GM19467 (cell line): ENCODE measurements around the gene FOXN3.

Experiments used
- ATAC-seq: cut with Tn5 transposase; IDR thresholded peaks from one replicate; pipeline ENCODE4 v1.9.1; 2021; ENCODE audit warnings: mild to moderate bottlenecking, moderate library complexity; ENCODE audit not compliant: unreplicated experiment

Gene FOXN3

DNA sequence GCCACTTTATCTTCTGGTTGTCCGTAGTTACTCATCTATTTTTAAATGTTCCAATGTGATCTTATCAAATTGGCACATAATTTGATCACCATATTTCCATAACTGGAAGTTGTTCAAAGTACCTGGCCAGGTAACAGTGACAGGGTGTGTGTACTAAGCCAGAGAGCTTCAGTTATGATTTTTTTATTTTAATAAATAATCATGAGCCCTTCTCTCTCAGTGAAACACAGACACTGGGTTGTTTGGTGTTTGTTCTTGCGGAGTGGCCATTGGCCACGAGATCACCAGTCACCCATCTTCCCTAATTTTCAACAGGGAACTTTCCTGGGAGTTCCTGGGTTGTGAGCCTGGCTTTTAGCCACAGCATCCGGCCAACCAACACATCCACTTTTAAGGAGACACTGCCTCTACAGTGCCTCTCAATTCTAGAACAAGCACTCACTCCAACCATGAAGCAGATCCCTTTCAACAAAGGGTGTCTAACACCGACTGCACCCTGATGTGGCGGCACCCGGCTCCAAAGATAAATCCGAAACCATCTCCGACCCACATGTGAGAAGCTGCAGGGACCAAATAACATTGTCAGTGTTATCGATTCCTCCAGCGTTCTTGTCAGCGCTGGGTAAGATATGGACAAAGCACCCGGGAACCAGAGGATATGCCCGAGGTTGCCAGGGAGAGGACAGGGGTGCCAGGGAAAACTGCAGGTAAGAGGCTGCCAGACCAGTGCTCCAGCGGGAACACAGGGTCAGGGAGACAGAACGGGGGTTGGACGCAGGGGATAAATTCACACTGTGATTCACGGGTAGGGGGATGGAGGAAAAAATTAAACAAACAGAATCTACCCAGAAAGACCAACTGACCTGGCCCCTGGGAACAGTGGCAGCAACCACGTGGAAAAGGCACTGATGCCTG, 49.9 kb downstream of the FOXN3 start:
- ATAC-seq, result no peak

DNA sequence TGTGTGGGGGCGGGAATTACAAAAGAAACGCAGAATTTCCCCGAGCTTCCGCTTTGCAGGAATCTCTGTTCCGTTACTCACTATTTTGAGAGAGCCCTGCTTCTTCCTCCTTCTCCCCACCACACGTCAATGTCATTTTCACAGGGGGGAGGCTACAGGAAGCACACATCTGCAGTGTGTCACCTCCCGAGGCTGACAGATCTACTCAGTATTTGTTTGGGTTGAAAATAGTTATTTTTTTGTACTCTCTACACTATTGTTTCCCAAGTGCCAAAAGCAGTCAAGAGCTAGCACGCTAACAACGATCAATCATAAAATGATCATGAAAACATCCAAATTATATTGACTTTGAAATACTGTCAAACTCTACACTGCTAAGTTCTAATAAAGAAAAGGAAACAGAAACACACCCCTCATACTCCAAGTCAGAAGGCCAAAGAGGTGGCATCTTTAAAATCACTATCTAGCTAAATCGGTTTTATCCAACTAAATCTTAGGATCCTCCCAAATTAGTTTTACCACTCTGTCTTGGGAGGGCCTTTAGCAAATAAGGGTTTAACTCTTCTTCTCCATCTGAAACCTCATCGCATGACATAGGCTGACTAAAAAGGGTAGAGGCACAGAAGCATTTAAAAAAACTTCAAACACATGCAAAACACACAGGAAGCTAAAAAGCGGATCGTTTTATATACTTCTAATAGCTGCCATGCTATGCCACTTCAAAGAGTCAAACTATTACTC, 51.8 kb downstream of the FOXN3 start:
- ATAC-seq, result peak; percentile 88

DNA sequence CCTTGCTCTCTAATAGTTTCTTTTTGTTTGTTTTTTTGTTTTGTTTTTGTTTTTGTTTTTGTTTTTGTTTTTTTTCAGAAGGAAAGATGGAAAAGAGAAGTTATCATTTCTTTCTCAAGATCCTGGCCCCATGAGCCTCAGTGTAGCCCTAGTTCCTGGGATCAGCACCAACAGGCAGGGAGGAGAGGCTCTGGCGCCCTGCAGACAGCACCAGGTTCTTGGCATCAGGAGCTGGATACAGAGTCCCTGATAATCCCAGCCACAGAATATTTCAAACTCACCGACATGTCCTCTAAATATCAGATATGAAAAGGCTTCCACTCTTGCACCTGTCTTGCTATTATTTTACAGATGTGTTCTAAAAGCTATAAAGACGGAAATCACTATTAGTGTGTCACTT, 52.7 kb downstream of the FOXN3 start:
- no peak for ATAC-seq

DNA sequence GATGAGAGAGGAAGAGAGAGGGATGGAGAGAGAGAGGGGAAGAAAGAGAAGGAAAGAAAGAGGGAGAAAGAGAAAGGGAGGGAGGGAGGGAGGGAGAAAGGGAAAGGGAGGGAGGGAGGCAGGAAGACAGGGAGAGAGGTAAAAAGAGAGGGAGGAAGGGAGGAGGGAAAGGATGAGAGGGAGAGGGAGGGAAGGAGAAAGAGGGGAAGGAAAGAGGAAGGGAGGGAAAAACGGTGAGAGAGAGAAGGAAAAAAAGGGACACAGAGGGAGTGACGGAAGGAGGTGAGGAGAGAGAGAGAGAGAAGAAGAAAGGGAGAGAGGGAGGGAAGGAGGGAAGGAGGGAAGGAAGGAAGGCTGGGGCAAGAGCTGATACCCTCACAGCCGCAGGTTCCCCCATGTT, 56.8 kb downstream of the FOXN3 start:
- ATAC-seq, result no peak

DNA sequence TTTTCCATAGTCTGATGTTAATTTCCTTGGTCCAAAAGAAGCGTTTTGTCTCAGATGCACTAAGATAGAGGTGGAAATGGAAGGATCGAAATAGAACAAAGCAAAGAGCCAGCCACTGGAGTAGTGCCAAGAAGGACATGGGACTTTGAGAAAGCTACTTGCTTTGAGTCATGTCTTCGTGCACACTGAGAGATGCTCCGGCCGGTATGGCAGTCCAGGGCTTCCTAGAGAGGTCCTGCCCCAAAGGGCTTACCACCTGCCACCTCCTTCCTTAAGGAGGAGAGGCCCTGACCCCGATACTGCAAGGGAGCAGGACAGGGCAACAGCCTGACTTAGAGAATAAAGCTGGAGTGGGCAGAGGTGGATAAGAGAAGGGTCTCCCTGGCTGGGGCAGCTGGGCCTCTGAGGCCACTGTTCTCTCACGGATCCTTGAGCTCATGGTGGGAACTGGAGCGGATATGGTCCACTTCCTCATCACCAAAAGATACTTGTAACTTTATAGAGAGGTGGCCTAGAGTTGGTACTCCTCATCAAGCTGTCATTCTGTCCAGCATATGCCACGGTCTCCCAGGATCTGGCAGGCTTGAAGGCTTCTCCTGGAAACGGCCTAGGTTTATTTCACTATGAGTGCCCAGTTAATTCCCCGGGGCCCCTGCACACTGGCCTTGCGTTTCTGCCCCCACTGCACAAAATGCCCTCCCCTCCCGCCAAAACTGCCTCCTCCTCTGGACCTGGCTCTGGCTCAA, 57.4 kb downstream of the FOXN3 start:
- ATAC-seq, result no peak

DNA sequence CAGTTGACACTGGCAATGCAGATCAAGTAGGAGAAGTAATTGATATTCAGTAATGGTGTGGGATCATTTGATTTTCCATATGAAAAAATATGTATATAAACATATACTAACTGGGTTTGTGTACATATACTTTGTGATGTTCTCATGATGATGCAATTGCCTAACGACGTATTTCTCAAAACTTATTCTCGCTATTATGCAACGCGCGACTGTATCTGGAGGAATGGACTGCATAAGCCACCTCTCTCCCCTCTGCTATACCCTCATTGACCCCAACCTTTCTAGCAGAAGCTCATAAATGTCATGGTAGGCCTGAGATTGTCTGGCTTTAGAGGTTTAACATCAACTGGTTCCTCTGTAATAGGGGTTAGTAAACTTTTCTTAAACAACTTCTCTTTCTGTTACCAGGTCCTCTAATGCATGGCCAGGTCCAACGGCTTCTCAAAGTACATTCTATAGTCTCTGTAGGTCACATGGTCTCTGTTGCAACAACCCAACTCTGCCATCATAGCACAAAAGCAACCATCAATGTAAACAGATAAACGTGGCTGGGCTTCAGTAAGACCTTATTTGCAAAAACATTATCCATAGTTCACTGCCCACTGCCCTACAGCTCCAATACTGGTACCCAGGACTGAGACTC, 59.3 kb downstream of the FOXN3 start:
- ATAC-seq, result no peak

DNA sequence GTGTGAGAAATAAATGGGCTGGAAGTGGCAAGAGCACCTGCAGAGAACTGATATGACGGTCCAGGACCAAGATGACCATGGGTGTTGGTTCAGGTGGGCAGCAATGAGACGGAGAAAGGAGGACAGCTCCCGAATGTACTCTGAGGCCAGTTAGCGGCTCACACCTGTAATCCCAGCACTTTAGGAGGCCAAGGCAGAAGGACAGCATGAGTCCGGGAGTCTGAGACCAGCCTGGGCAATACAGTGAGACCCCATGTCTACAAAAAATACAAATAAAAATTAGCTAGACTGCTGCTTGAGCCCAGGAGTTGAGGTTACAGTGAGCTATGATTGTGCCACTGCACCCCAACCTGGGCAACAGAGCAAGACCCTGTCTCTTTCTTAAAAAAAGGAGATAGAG, 60.1 kb downstream of the FOXN3 start:
- ATAC-seq, result no peak

DNA sequence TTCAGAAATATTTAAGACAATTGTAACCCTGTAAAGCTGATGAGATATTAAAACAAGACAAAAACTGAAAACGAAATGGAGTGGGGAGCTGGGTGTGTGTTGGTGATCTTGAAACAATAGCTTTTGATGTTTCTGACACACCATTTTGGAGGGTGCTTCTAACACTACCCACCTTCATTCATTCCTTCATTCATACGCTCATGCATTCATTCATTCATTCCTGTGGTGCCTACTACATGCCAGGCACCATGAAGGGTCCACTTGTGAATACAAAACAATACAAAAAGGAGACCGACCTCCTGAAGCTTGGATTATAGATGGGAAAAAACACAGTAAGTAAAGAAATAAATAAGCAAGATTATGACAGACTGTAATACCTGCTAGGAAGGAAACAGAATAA, 60.5 kb downstream of the FOXN3 start:
- no peak for ATAC-seq

DNA sequence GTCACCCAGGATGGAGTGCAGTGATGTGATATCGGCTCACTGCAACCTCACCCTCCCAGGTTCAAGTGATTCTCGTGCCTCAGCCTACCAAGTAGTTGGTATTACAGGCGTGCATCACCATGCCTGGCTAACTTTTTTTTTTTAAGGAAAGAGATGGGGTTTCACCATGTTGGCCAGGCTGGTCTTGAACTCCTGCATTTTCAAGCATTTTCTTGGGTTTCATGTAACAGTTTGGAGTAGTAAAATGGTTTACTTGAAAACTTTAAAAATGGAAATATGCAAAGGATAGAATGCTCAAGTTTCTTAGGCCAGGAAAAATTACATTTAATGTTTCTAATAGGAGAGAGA, 63.3 kb downstream of the FOXN3 start:
- ATAC-seq, result no peak

DNA sequence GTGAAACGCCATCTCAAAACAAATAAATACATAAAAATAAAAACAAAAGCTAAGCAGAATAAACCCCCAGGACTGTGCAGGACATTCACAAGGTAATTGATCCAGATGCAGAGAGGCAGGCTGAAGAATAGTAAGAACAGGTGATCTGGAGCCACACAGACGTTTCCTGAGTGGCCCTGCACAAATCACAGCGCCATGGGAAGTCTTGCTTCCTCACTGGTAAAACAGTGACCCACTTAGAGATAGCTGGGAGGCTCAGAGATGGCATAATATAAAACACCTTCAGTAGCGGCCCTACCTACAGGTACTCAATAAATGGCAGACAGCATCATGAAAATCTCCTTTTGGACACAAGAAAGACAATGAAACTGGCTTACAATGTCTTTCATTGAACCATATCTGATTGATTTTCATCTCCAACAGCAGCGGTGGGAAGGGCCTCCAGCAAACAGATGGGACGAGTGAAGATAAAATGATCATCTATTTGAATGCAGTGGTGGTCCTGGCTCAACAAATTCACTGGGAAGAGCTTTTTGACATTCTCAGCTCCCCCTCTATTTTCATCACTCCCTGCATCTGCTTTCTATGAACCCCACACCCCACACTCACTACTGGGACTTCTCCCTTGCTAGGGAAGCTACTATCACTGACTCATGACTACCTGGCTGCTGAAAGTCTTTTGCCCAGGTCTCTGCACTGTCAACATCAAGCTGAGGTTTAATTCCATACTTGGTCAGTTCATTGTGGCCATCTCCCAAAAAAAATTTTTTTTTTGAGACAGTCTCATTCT, 63.9 kb downstream of the FOXN3 start:
- ATAC-seq, result no peak

DNA sequence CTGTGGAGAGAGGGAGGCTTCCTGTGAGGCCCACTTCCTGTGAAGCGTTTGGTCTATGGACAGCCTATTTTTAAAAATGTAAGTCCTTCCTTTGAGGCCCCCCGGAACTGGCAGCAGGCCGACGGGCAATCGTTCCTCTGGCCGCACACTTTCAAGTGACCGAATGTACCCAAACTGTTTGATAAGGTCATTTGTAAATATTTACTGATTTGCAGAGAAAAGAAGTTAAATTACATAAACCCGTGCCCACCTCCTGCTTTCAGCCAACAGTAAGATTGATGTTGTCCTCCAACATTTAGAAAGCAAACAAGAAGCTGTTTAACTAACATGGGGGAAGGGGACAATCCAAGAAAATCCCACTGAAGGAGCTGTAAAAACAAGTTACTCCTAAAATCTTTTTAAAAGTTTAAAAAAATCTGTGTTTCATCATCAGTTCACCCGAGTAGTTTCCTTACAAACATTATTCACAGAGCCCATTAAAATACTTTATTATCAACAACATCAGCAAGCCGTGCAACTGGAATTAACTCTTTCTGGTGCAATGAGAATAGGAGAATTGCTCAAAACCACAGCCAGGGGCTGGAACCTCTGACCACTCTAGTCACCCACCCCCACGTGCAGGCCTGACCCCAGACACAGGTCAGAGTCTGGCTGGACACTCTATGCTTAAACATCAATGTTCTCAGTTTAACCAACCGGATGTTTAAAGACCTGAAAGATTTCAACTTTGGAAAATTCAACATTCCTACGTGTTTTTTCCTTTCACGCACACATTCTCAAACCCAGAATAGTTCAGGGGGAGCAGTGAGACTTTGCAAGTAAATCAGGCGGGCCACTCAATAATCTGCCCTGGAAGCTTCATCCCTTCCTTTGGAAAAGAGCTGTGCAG, 65.3 kb downstream of the FOXN3 start:
- peak; percentile 87 for ATAC-seq

DNA sequence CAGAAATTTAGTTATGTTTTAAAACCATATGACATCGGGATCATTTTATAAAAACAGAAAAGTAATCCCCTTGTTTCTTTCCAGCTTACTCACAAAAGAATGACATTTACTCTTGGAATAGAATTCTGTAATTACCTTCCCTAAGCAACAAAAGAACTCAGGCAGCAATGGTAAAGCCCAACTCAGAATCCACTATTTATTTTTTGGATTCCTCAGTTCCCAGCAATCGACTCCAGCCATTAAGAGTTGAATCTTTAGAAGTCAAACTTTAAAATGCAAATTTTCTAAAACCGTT, 65.9 kb downstream of the FOXN3 start:
- ATAC-seq, result no peak

DNA sequence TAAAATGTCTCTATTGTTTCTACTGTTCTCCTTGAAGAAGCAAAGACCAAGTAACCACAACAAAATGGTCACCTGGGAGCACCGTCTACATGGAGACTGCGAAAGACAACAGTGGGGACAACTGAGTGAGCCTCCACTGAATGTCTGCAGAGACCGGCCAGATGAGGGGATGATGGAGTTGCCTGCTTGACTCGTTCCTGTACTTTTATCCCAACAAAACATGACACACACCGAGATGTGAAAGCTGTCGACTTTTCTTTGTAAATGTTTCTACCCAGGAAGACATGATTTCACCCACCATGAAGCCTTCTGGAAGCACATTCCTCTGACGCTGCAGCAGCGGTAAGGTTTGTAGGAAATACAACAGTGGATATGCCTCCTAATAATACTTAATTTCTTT, 66.9 kb downstream of the FOXN3 start:
- ATAC-seq, result no peak

DNA sequence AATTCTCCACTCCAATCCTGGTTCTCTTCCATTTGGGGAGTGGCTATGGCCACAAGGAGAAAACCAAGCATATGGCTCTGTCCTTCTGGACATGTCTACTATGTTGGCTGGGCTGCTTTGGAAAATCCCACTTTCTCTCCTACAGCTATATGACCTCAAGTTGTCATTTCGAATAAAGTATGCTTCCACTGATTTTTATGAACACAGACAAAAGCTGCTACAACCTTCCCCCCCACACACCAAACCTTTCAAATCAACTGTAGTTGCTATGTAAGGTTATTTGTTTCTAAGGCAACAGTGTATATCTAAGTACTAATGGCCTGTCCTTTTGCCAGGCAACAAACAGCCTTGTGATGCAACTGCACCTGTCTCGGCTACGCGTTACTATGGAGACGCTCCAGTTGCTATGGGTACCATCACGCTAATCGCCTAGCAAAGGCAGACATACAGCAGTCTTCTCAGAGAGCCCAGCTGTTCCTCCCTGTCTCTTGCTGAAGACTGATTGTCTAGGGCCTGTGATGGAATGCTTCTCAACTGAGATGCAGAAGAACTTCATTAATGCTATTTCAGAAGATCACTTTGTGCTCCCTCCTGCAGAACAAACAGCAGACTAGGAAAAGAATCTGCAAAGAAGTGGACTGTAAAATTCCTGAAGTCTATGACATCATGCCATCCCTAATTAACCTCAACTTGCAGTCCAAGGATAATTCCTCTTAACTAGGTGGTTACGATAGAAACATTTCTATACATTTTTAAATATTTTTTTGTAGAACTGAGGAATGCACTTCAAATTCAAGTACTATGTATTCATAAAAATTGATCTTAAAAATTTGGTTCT, 67.6 kb downstream of the FOXN3 start:
- ATAC-seq, result no peak

DNA sequence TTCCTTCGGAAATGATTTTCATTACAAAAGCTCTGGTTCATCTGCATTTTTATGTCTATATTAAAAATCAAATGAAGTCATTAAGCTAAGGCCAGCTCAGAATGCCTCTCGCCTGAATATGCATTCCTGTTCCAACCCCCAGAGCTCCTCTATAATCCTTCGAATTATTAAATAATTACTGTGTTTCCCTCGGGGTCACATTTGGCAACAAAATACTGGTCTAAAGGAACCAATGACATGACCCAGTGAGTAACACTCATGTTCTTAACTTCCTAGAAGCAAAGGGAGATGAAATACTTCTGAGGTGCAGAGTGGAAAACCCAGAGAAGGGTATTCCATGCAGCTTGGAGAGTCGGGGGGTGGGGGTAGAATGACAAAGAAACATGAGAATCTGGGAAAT, 68.3 kb downstream of the FOXN3 start:
- no peak for ATAC-seq

DNA sequence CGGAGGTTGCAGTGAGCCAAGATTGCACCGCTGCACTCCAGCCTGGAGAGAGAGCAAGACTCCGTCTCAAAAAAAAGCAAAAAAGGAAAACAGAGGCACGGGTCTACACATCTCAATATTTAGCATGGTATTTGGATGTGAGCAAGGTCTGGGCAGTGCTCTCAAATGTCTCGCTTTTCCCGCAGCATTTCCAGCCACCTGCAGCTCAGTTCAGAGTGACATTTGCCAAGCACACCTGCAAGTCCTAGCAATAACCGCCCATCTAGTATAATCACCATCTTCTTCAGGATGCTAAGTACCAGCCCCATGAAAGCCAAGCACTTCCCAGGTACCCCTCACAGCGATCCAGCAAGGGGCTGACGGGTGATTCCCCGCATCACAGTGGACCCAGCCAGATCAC, 69.1 kb downstream of the FOXN3 start:
- ATAC-seq, result no peak

DNA sequence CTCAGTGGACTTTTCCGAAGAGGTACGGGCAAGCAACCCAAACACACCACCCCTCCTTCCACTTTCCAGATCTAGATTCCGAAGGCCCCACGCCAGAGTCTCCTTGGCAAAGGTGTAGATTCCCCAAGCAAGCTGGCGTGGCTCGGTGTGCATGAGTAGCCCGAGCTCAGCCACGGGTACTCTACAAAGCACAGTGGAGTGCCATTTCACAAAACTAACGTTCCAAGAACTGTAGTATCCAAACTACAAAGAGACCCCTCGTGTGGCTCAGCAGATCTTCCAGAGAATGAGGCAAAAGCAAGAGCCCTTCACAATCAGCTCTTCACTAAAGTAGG, 72.1 kb downstream of the FOXN3 start:
- no peak for ATAC-seq

DNA sequence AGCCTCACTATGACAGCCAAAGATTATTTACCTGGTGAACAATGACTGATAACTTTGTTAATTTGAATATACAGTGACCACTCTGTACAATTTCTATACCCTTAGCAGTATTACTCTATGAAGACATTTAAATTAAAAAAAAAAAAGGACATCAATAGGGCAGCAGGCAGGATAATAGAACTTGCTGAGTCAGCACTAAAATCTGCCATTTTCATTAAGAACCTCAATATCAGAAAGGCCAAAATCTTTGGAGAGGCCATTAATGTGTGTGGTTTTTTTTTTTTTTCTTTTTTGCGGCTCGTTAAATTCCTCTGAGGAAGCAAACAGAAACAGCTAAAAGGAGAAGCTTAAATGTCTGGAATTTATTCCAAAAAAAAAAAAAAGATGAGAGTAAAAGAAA, 73.7 kb downstream of the FOXN3 start:
- no peak for ATAC-seq

DNA sequence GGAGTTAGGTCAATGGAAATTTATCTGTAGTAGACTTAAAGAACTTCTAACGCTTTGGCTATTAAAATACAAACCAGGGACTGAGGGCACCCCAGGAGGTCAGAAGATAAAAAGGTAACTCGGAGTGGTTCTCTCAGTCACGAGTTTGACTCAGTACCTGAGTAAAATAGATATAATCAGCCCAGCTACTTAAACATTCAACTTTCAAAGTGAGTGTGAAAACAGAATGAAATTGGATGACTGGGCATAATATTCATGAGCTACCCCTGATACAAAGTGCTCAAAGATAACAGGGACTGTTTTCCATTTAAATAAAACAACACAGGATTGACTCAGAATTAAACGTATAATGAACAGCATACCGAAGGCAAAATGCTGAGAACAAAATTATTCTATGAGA, 75.0 kb downstream of the FOXN3 start:
- ATAC-seq, result no peak
